B cell (primary cell): Measurements from ENCODE around the gene CYS1. TPM values are rescaled to one million over a fixed set of nuclear protein-coding genes. Genes with fewer than 3 reads are reported as not detected.
"Not testable (repeated sequence)": the region's sequence is repeated elsewhere in the genome, so short reads cannot be mapped to it uniquely, and the experiment has no call there.

ENCODE experiments used
- ATAC-seq: fragments of 200-7000 bp; cut with Tn5 transposase; one replicate; pipeline ENCODE4 v1.10.0; 2021; ENCODE audit warnings: low read depth, mild to moderate bottlenecking, moderate number of reproducible peaks, moderate library complexity
- CTCF ChIA-PET: fragments of 350-600 bp; sonication (Branson Sonifier 250); formaldehyde crosslinking; loops from one replicate; lab custom pipeline; 2021; ENCODE audit warnings: antibody characterized with exemption, inconsistent platforms; lab: Charles Lee
- POLR2A ChIA-PET: fragments of 350-600 bp; sonication (Branson Sonifier 250); formaldehyde crosslinking; loops from one replicate; lab custom pipeline; 2021; ENCODE audit warnings: antibody characterized with exemption; lab: Charles Lee
- DNase-seq: peaks from one replicate; pipeline ENCODE4 v3.0.0; 2013
- H2AFZ ChIP-seq: 2 replicates; pipeline ENCODE4 v1.6.1; 2012; ENCODE audit warnings: mild to moderate bottlenecking, low read depth, low read length; ENCODE audit not compliant: insufficient read depth, poor library complexity, severe bottlenecking
- H3K27ac ChIP-seq, 2 donors: 1 replicate in 1 of 2; 2 replicates in 1 of 2; pipeline ENCODE4 v1.5.1; 2012 to 2013; ENCODE audit warnings: low read length in 2 of 2, mild to moderate bottlenecking in 2 of 2, moderate library complexity in 1 of 2
- H3K27me3 ChIP-seq, 4 experiments: fragments of 200-600 bp in 1 of 4; sonication (generic) in 1 of 4; replicated peaks in 1 of 4; 1 replicate in 2 of 4; 2 replicates in 2 of 4; pipeline versions ENCODE4 v1.6.1 to v1.7.0; 2013 to 2016; ENCODE audit warnings: low read length in 3 of 4, mild to moderate bottlenecking in 2 of 4, mixed read lengths in 1 of 4, moderate library complexity in 1 of 4; ENCODE audit not compliant: insufficient read depth in 4 of 4, control insufficient read depth in 3 of 4; ENCODE audit errors: control extremely low read depth in 1 of 4
- H3K36me3 ChIP-seq, 2 experiments: replicated peaks in 1 of 2; 1 replicate in 1 of 2; 2 replicates in 1 of 2; pipeline versions ENCODE4 v1.6.1 to v1.7.1; 2013; ENCODE audit warnings: low read length in 1 of 2; ENCODE audit not compliant: insufficient read depth in 2 of 2, control insufficient read depth in 1 of 2; ENCODE audit errors: control extremely low read depth in 1 of 2, extremely low read depth in 1 of 2
- H3K4me1 ChIP-seq, 2 donors: fragments of 200-600 bp in 1 of 2; sonication (generic) in 1 of 2; 1 replicate in 1 of 2; 2 replicates in 1 of 2; pipeline versions ENCODE4 v1.5.1 to v1.6.1; 2013 to 2017; ENCODE audit warnings: low read length in 2 of 2; ENCODE audit not compliant: control insufficient read depth in 2 of 2, insufficient read depth in 2 of 2
- H3K4me2 ChIP-seq: replicated peaks from 2 replicates; pipeline ENCODE3; 2012; ENCODE audit warnings: mild to moderate bottlenecking, low read depth, low read length; ENCODE audit not compliant: poor library complexity, severe bottlenecking
- H3K4me3 ChIP-seq, 5 experiments: fragments of 200-600 bp in 1 of 5; sonication (generic) in 1 of 5; 1 replicate in 3 of 5; 2 replicates in 2 of 5; pipeline versions ENCODE4 v1.5.1 to v1.7.0; 2011 to 2016; ENCODE audit warnings: low read length in 4 of 5, mild to moderate bottlenecking in 4 of 5, low read depth in 2 of 5, control low read depth in 1 of 5, moderate library complexity in 1 of 5; ENCODE audit not compliant: insufficient read depth in 1 of 5; ENCODE audit errors: control extremely low read depth in 1 of 5, extremely low read depth in 1 of 5
- H3K79me2 ChIP-seq: fragments of 200-600 bp; sonication (generic); one replicate; pipeline ENCODE4 v1.6.0; 2016; ENCODE audit warnings: low read length; ENCODE audit not compliant: control insufficient read depth, insufficient read depth
- H3K9ac ChIP-seq: fragments of 200-600 bp; sonication (generic); 2 replicates; pipeline ENCODE4 v1.6.1; 2017; ENCODE audit warnings: mild to moderate bottlenecking, low read length, moderate library complexity
- H3K9me3 ChIP-seq, 3 donors: one replicate each; pipeline versions ENCODE4 v1.6.1 to v1.7.1; 2013; ENCODE audit warnings: low read length in 2 of 3; ENCODE audit not compliant: control insufficient read depth in 2 of 3, insufficient read depth in 1 of 3; ENCODE audit errors: control extremely low read depth in 1 of 3
- H4K20me1 ChIP-seq: 2 replicates; pipeline ENCODE4 v1.6.0; 2012; ENCODE audit warnings: mild to moderate bottlenecking, low read length; ENCODE audit not compliant: insufficient read depth, control insufficient read depth, poor library complexity, severe bottlenecking
- H3K27ac Mint-ChIP-seq: one replicate; pipeline ENCODE4 v1.8.0; 2021; ENCODE audit warnings: mixed read lengths
- H3K27me3 Mint-ChIP-seq: one replicate; pipeline ENCODE4 v1.8.0; 2021; ENCODE audit warnings: mixed read lengths
- H3K4me1 Mint-ChIP-seq: one replicate; pipeline ENCODE4 v1.8.0; 2021; ENCODE audit warnings: mixed read lengths
- H3K4me3 Mint-ChIP-seq: one replicate; pipeline ENCODE4 v1.8.0; 2021; ENCODE audit warnings: mixed read lengths
- H3K9me3 Mint-ChIP-seq: one replicate; pipeline ENCODE4 v1.8.0; 2022; ENCODE audit warnings: mixed read lengths; ENCODE audit not compliant: insufficient read depth
- EZH2 ChIP-seq: IDR thresholded peaks from 2 replicates; pipeline ENCODE4 v1.6.1; 2012; ENCODE audit warnings: borderline replicate concordance, low read depth, mild to moderate bottlenecking, moderate library complexity, low read length; ENCODE audit not compliant: insufficient read depth, poor library complexity, severe bottlenecking
- WGBS: methylation state at CpG from one replicate; pipeline ENCODE4 v1.1.5; 2013; ENCODE audit warnings: missing lambda C conversion rate; ENCODE audit not compliant: insufficient coverage; 5-methylcytosine and 5-hydroxymethylcytosine counted together
- intact Hi-C: fragments of 100-400 bp; cut with micrococcal nuclease; formaldehyde crosslinking; loops from one replicate; pipeline ENCODE4 v1.10.0; 2022
- polyA plus RNA-seq: library from polyadenylated mRNA; depleted of rRNA; stranded (reverse); fragments of >200 nt; gene quantifications from 2 replicates; pipeline ENCODE4 v1.2.3, GENCODE V29; 2012
- total RNA-seq, 2 donors: library from RNA; stranded (reverse); fragments of 120-200 nt in 1 of 2; gene quantifications; 1 replicate in 1 of 2; 2 replicates in 1 of 2; pipeline versions ENCODE4 v1.2.3 to v1.2.4, GENCODE V29; 2013 to 2022
- TF ChIP-seq, protein P1 (sequence below): fragments of 200-600 bp; IDR thresholded peaks from one replicate; pipeline ENCODE4 v1.8.0; 2022; ENCODE audit warnings: antibody characterized with exemption, mild to moderate bottlenecking

The CYS1 gene
- total and polyA plus RNA-seq, 2 donors (not counting 1 experiment from before 2014, with no cell fraction given) = not detected

DNA sequence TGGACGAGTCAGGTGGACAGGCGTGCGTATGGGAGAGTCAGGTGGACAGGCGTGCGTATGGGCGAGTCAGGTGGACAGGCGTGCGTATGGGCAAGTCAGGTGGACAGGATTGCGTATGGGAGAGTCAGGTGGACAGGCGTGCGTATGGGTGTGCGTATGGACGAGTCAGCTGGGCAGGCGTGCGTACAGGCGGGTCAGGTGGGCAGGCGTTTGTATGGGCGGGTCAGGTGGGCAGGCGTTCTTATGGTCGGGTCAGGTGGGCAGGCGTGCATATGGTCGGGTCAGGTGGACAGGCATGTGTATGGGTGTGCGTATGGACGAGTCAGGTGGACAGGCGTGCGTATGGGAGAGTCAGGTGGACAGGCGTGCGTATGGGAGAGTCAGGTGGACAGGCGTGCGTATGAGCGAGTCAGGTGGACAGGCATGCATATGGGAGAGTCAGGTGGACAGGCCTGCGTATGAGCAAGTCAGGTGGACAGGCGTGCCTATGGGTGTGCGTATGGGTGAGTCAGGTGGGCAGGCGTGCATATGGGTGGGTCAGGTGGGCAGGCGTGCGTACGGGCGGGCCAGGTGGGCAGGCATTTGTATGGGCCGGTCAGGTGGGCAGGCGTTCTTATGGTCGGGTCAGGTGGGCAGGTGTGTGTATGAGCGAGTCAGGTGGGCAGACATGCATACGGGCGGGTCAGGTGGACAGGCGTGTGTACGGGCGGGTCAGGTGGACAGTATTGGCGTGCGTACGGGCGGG, 69.2 kb downstream of the CYS1 start:
- H3K4me1 ChIP-seq, H3K4me2 ChIP-seq, H3K9me3 Mint-ChIP-seq, CTCF ChIA-PET, H3K27me3 ChIP-seq, ATAC-seq, intact Hi-C loops, H3K79me2 ChIP-seq, DNase-seq, POLR2A ChIA-PET, H2AFZ ChIP-seq, H4K20me1 ChIP-seq, H3K27ac Mint-ChIP-seq, H3K36me3 ChIP-seq, H3K4me3 ChIP-seq, H3K27me3 Mint-ChIP-seq, H3K4me3 Mint-ChIP-seq, H3K4me1 Mint-ChIP-seq, H3K27ac ChIP-seq, H3K9ac ChIP-seq: not testable (repeated sequence)
- H3K9me3 ChIP-seq = peaks cover 0 to 13% (median 0%) of the 10 kb centered on the region in 3 donors
- WGBS = 97% methylated on average over 50 of the region's 52 CpGs

DNA sequence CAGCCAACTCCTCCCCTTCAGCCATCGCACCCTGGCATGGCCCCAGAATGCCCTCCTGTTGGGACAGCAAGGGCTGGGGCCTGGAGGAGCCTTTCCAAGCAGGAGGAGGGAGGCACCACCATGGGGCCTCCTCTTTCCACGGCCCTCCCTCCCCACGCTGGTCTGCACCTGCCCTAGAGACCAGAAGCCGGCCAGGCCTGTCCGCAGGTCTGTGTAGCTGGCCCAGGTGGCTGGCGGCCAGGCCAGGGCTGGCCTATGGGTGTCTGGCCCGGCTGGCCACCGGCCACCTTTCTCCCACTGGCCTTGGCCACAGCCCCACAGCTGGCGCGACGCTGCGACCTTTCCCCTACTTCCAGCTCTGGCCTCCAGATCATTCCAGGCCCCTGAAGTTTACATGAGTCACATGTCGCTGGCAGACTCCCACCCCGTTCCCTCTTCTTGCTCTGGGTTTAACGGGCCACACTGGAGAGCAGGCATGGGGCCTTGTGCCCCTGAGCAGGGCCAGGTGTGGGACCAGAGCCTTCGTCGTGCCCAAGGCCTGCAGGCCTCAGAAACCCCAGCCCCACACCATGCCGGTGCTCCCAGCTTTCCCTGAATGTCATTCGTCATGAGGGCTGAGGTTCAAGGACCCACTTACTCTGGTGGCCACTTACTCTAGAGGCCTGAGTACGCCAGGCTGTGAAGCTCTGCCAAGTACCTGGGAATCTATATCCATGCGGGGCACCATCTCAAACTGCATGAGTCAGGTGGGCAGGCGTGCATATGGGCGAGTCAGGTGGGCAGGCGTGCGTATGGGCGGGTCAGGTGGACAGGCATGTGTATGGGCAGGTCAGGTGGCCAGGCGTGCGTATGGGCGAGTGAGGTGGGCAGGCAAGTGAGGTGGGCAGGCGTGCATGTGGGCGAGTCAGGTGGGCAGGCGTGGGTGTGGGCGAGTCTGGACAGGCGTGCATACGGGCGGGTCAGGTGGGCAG, 70.1 kb downstream of the CYS1 start:
- no peak overlapping the region for H3K27ac ChIP-seq
- no peak overlapping the region for H2AFZ ChIP-seq
- CTCF ChIA-PET = no interaction called here
- H3K4me3 Mint-ChIP-seq = no peak overlapping the region
- no peaks in the 10 kb centered on the region for H3K27me3 Mint-ChIP-seq
- no peak overlapping the region for H3K4me2 ChIP-seq
- ATAC-seq = no peak
- peaks cover 0 to 14% (median 0%) of the 10 kb centered on the region in 3 donors for H3K9me3 ChIP-seq
- H3K4me3 ChIP-seq = no peak overlapping the region
- H3K9ac ChIP-seq = no peak overlapping the region
- no peaks in the 10 kb centered on the region for H3K4me1 ChIP-seq
- no peaks in the 10 kb centered on the region for H3K4me1 Mint-ChIP-seq
- no peaks in the 10 kb centered on the region for H3K36me3 ChIP-seq
- H3K27me3 ChIP-seq = peaks cover 0 to 8% (median 0%) of the 10 kb centered on the region in 4 experiments
- H3K27ac Mint-ChIP-seq = no peak overlapping the region
- H3K9me3 Mint-ChIP-seq = no peaks in the 10 kb centered on the region
- H4K20me1 ChIP-seq = no peaks in the 10 kb centered on the region
- no peak for DNase-seq
- 98% methylated on average over 34 of the region's 36 CpGs for WGBS
- POLR2A ChIA-PET = no interaction called here
- no peak for TF ChIP-seq EZH2
- TF ChIP-seq, protein P1, sequence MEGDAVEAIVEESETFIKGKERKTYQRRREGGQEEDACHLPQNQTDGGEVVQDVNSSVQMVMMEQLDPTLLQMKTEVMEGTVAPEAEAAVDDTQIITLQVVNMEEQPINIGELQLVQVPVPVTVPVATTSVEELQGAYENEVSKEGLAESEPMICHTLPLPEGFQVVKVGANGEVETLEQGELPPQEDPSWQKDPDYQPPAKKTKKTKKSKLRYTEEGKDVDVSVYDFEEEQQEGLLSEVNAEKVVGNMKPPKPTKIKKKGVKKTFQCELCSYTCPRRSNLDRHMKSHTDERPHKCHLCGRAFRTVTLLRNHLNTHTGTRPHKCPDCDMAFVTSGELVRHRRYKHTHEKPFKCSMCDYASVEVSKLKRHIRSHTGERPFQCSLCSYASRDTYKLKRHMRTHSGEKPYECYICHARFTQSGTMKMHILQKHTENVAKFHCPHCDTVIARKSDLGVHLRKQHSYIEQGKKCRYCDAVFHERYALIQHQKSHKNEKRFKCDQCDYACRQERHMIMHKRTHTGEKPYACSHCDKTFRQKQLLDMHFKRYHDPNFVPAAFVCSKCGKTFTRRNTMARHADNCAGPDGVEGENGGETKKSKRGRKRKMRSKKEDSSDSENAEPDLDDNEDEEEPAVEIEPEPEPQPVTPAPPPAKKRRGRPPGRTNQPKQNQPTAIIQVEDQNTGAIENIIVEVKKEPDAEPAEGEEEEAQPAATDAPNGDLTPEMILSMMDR = no peak
- intact Hi-C loops = no loop called here
- H3K79me2 ChIP-seq = no peaks in the 10 kb centered on the region
